ENCODE measurements around the gene ATP1B4. TPM values are rescaled to one million over a fixed set of nuclear protein-coding genes. Genes with fewer than 3 reads are reported as not detected.

ATP1B4 gene
- total and polyA plus RNA-seq, 2 donors from 2014 or later: not detected

DNA sequence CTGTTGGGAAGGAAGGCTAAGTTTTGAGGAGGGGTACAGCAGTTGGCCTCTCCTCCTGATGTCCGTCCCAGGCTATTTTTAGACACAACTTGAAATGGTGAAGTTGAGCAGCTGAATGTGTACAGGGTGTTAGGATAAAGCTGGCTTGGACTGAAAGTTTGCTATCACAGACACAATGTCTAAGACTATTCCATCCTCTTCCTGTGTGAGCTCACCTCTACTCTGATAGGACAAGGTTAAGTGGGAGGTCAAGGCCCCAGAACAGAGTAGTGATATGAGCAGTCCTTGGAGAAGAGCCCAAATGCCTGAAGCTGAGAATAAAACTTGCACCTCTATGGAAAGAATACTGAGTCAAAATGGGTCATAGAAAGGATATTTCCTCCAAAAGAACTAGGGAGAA lies 4.1 kb downstream of the ATP1B4 start:
- intact Hi-C loops (cut with DNase I): no loop called here
- H3K4me1 ChIP-seq (ENCODE audit: control insufficient read depth in 2 of 3, insufficient read depth in 2 of 3, low read depth in 1 of 3, low read length in 3 of 3): no peaks in the 10 kb centered on the region
- no peaks in the 10 kb centered on the region for H3K27me3 ChIP-seq (ENCODE audit: control insufficient read depth, insufficient read depth, low read length)
- TF ChIP-seq, protein P1, sequence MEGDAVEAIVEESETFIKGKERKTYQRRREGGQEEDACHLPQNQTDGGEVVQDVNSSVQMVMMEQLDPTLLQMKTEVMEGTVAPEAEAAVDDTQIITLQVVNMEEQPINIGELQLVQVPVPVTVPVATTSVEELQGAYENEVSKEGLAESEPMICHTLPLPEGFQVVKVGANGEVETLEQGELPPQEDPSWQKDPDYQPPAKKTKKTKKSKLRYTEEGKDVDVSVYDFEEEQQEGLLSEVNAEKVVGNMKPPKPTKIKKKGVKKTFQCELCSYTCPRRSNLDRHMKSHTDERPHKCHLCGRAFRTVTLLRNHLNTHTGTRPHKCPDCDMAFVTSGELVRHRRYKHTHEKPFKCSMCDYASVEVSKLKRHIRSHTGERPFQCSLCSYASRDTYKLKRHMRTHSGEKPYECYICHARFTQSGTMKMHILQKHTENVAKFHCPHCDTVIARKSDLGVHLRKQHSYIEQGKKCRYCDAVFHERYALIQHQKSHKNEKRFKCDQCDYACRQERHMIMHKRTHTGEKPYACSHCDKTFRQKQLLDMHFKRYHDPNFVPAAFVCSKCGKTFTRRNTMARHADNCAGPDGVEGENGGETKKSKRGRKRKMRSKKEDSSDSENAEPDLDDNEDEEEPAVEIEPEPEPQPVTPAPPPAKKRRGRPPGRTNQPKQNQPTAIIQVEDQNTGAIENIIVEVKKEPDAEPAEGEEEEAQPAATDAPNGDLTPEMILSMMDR (IDR thresholded peaks at IDR 0.05; ENCODE audit: borderline replicate concordance, extremely low read depth, insufficient read depth): no peak
- no peaks in the 10 kb centered on the region for H3K9me3 ChIP-seq (ENCODE audit: control insufficient read depth in 2 of 3, insufficient read depth in 1 of 3, low read length in 3 of 3)
- no peak for FAIRE-seq
- DNase-seq: no peak
- no peaks in the 10 kb centered on the region for H3K36me3 ChIP-seq (ENCODE audit: control insufficient read depth in 2 of 3, insufficient read depth in 3 of 3, low read length in 3 of 3)
- H3K4me3 ChIP-seq (ENCODE audit: low read length in 3 of 3): no peak overlapping the region
- no peak overlapping the region for H3K27ac ChIP-seq (ENCODE audit: low read depth in 2 of 2, low read length in 2 of 2)
- no peak overlapping the region for H3K9ac ChIP-seq (ENCODE audit: low read length in 3 of 3)

DNA sequence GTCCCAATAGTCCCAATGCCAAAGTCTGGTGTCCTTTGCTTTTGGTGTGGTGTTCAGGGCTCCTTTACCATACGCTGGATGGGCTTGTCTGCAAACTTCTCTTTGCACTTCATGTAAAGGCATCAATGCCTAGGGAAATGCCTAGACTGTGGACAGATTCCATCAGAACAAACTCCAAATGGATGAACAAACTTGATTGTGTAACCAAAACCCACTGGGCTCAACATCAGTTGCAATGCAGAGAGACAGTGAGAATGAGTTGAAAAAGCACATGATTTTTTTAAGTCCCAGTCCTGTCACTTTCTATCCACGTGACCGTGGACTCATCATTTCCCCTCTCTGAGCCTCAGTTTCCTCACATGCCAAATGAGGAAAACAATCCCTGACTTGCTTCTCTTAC lies 4.9 kb downstream of the ATP1B4 start:
- FAIRE-seq: no peak
- Histone ChIP-seq H3K9me3 (ENCODE audit: control insufficient read depth in 2 of 3, insufficient read depth in 1 of 3, low read length in 3 of 3) (no peaks in the 10 kb centered on the region), H3K27me3 (ENCODE audit: control insufficient read depth, insufficient read depth, low read length) (no peaks in the 10 kb centered on the region), H3K4me1 (ENCODE audit: control insufficient read depth in 2 of 3, insufficient read depth in 2 of 3, low read depth in 1 of 3, low read length in 3 of 3) (no peaks in the 10 kb centered on the region), H3K4me3 (ENCODE audit: low read length in 3 of 3) (no peak overlapping the region), H3K9ac (ENCODE audit: low read length in 3 of 3) (no peak overlapping the region), H3K27ac (ENCODE audit: low read depth in 2 of 2, low read length in 2 of 2) (no peak overlapping the region), H3K36me3 (ENCODE audit: control insufficient read depth in 2 of 3, insufficient read depth in 3 of 3, low read length in 3 of 3) (no peaks in the 10 kb centered on the region)
- intact Hi-C loops (cut with DNase I): no loop called here
- TF ChIP-seq, protein P1 (IDR thresholded peaks at IDR 0.05; ENCODE audit: borderline replicate concordance, extremely low read depth, insufficient read depth): no peak
- no peak for DNase-seq

DNA sequence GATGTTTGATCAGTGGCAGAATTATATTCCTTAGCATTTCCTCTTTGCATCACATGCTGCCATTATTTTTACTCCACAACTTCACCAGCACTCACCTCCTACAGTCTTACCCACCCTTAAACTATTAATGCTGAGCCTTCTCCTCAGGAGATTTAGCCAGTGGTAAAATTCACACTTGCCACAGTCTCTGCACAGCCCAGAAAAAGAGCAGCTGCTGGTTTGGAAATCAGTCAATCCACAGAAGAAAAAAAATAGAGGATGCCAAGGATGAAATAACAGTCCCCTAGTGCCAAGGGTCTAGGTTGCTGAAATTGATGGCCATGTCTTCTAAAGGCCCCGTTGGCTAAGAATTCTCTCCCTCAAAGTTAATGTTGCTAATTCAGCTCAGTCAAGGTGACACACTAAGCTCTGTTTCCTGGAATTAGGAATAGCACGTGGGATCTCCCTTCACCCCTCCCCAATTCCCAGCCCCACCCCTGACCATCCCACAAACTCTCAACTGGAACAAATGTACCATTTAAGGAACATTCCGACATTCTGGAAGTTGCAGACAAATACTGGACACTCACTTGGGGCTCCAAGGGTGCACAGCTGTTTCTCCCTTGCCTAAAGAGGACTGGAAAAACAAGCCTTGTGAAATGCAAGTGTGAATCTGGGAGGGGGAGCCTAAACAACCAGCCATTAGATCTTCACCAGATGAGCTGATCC lies 5.7 kb downstream of the ATP1B4 start:
- TF ChIP-seq, protein P1 (IDR thresholded peaks at IDR 0.05; ENCODE audit: borderline replicate concordance, extremely low read depth, insufficient read depth): no peak
- FAIRE-seq (no peak), DNase-seq (no peak)
- no peak overlapping the region for H3K4me3 ChIP-seq (ENCODE audit: low read length in 3 of 3)
- H3K9ac ChIP-seq (ENCODE audit: low read length in 3 of 3): no peak overlapping the region
- H3K27ac ChIP-seq (ENCODE audit: low read depth in 2 of 2, low read length in 2 of 2): no peak overlapping the region
- H3K27me3 ChIP-seq (ENCODE audit: control insufficient read depth, insufficient read depth, low read length): no peaks in the 10 kb centered on the region
- H3K4me1 ChIP-seq (ENCODE audit: control insufficient read depth in 2 of 3, insufficient read depth in 2 of 3, low read depth in 1 of 3, low read length in 3 of 3): no peaks in the 10 kb centered on the region
- H3K9me3 ChIP-seq (ENCODE audit: control insufficient read depth in 2 of 3, insufficient read depth in 1 of 3, low read length in 3 of 3): no peaks in the 10 kb centered on the region
- intact Hi-C loops (cut with DNase I): no loop called here
- no peaks in the 10 kb centered on the region for H3K36me3 ChIP-seq (ENCODE audit: control insufficient read depth in 2 of 3, insufficient read depth in 3 of 3, low read length in 3 of 3)
